Cardiac muscle cell (in vitro differentiated cells and primary cell): ENCODE results near the gene WDFY1. TPM values are rescaled to one million over a fixed set of nuclear protein-coding genes. Genes with fewer than 3 reads are reported as not detected.

ENCODE experiments used
- DNase-seq, 2 donors: peaks; one replicate each; pipeline versions ENCODE4 v3.0.0 to v3.0.0-alpha.2; 2010 to 2017; ENCODE audit warnings: low read depth in 1 of 2, low spot score in 1 of 2
- H3K27ac ChIP-seq: fragments of 200-600 bp; sonication (generic); 2 replicates; pipeline ENCODE4 v1.5.1; 2016
- H3K27me3 ChIP-seq: fragments of 200-600 bp; sonication (generic); 2 replicates; pipeline ENCODE4 v1.6.0; 2016; ENCODE audit warnings: control low read depth
- H3K36me3 ChIP-seq: fragments of 200-600 bp; sonication (generic); 2 replicates; pipeline ENCODE4 v1.5.1; 2016; ENCODE audit warnings: control low read depth
- H3K4me1 ChIP-seq: fragments of 200-600 bp; sonication (generic); 2 replicates; pipeline ENCODE4 v1.8.1; 2017; ENCODE audit warnings: low read depth, mild to moderate bottlenecking, mixed run types
- H3K4me3 ChIP-seq: fragments of 200-600 bp; sonication (generic); 2 replicates; pipeline ENCODE4 v1.5.1; 2016; ENCODE audit warnings: mild to moderate bottlenecking
- H3K9me3 ChIP-seq: fragments of 200-600 bp; sonication (generic); 2 replicates; pipeline ENCODE4 v1.5.1; 2017; ENCODE audit warnings: low read depth, mild to moderate bottlenecking, control low read depth
- polyA plus RNA-seq: library from polyadenylated mRNA; unstranded; fragments of >200 nt; fragmentation: Nextera tagmentation; extraction: Ambion mirVana; gene quantifications from 2 replicates; pipeline ENCODE4 v1.2.1, GENCODE V29; 2016
- total RNA-seq: library from RNA; depleted of rRNA; stranded (reverse); fragments of >200 nt; gene quantifications from 2 replicates; pipeline ENCODE4 v1.2.3, GENCODE V29; 2016
- TF ChIP-seq, protein P1 (sequence below): IDR thresholded peaks from 2 replicates; pipeline ENCODE4 v1.5.1; 2012; ENCODE audit warnings: low read depth, mild to moderate bottlenecking, low read length

The WDFY1 gene
- total and polyA plus RNA-seq, 2 experiments from 2014 or later, result 20.7 to 20.8 TPM

DNA sequence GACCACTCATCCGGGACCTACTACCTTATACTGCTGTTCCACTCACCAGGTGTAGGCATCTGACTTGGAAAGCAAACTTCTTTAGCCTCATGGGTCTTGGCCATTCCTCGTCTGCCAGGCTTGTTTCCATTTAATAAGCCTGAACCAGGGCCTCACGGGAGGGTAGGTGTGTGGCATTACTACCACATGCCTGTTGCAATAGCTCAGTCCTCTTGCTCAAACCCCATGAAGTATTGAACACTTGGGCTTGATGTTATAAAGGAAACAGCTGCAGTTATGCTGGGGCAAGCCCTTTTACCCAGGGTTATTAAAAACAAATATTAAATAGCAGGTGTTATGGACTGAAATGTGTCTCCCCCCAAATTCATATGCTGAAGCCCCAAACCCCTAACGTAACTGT is 33.3 kb upstream of the WDFY1 start:
- Histone ChIP-seq H3K4me3 (no peak overlapping the region), H3K27me3 (no peaks in the 10 kb centered on the region), H3K36me3 (no peaks in the 10 kb centered on the region), H3K27ac (no peak overlapping the region), H3K4me1 (no peaks in the 10 kb centered on the region), H3K9me3 (no peaks in the 10 kb centered on the region)
- TF ChIP-seq, protein P1, sequence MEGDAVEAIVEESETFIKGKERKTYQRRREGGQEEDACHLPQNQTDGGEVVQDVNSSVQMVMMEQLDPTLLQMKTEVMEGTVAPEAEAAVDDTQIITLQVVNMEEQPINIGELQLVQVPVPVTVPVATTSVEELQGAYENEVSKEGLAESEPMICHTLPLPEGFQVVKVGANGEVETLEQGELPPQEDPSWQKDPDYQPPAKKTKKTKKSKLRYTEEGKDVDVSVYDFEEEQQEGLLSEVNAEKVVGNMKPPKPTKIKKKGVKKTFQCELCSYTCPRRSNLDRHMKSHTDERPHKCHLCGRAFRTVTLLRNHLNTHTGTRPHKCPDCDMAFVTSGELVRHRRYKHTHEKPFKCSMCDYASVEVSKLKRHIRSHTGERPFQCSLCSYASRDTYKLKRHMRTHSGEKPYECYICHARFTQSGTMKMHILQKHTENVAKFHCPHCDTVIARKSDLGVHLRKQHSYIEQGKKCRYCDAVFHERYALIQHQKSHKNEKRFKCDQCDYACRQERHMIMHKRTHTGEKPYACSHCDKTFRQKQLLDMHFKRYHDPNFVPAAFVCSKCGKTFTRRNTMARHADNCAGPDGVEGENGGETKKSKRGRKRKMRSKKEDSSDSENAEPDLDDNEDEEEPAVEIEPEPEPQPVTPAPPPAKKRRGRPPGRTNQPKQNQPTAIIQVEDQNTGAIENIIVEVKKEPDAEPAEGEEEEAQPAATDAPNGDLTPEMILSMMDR, result no peak
- no peak for DNase-seq

DNA sequence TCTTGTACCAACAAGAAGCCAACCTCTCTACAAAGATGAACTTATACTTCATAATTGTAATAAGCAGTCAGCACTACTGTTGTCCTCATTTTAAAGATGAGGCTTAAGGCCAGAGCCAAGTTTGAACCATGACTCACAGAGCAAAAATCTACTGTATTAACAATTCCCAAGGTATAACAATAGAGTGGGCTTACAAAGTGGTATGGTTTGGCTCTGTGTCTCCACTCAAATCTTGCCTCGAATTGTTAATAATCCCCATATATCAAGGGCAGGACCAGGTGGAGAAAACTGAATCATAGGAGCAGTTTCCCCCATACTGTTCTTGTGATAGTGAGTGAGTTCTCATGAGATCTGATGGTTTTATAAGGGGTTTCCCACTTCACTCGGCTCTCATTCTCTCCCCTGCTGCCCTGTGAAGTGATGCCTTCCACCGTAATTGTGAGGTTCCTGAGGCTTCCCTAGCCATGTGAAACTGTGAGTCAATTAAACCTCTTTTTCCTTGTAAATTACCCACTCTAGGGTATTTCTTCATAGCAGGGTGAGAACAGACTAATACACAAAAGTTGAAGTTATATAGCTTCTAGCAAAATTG is 31.6 kb upstream of the WDFY1 start:
- no peak overlapping the region for H3K27ac ChIP-seq
- H3K9me3 ChIP-seq, result no peaks in the 10 kb centered on the region
- peaks cover 4% of the 10 kb centered on the region for H3K4me1 ChIP-seq
- no peaks in the 10 kb centered on the region for H3K27me3 ChIP-seq
- DNase-seq, result peak in 1 of 2 donors; percentile 50
- H3K4me3 ChIP-seq, result no peak overlapping the region
- no peaks in the 10 kb centered on the region for H3K36me3 ChIP-seq
- TF ChIP-seq, protein P1, result no peak

DNA sequence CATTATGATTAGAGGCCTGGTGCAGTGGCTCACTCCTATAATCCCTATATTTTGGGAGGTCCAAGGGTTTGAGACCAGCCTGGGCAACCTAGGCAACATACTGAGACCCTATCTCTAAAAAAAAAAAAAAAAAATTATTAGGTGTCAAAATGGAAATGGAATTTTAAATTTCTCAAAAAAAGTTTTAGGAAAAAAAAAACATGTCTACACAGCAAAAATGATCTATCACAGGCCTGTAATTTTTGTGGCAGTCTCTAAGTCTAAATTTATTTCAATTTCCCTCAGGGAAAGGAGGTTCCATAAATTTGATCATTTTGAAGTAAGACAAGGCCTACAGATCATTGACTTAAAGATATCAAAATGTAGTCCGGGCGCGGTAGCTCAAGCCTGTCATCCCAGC is 28.5 kb upstream of the WDFY1 start:
- no peak for DNase-seq
- TF ChIP-seq, protein P1, result no peak

DNA sequence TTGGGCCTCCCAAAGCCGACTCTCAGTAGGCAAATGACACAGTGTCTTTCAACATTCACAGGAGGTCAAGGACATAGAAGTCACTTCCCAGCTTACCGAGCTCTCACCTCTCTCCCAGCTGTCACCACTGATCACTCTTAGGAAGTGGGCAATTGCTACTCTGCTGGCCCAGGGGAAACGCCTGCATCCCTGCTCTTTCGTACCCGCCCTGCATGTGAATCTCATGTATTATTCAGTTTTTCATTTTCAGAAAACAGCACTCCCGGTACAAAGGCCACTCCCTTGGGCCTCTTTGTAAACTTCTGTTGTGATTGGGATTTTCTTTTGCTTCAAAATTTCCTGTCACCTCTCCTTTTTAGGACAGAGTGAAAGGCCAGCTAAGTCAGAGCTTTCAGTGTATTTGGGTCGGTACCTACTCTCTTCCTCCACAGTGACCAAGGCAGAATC is 27.5 kb upstream of the WDFY1 start:
- no peaks in the 10 kb centered on the region for H3K27me3 ChIP-seq
- no peaks in the 10 kb centered on the region for H3K9me3 ChIP-seq
- DNase-seq, result peak in 1 of 2 donors; percentile 70
- TF ChIP-seq, protein P1, result no peak
- no peak overlapping the region for H3K4me3 ChIP-seq
- no peak overlapping the region for H3K27ac ChIP-seq
- H3K4me1 ChIP-seq, result peaks cover 4% of the 10 kb centered on the region
- peaks cover 2% of the 10 kb centered on the region for H3K36me3 ChIP-seq

More for the DNA sequence above, 28.5 kb upstream of the WDFY1 start:
- Histone ChIP-seq H3K4me3 (no peak overlapping the region), H3K27ac (no peak overlapping the region), H3K36me3 (no peaks in the 10 kb centered on the region), H3K27me3 (no peaks in the 10 kb centered on the region), H3K4me1 (peaks cover 4% of the 10 kb centered on the region), H3K9me3 (no peaks in the 10 kb centered on the region)

DNA sequence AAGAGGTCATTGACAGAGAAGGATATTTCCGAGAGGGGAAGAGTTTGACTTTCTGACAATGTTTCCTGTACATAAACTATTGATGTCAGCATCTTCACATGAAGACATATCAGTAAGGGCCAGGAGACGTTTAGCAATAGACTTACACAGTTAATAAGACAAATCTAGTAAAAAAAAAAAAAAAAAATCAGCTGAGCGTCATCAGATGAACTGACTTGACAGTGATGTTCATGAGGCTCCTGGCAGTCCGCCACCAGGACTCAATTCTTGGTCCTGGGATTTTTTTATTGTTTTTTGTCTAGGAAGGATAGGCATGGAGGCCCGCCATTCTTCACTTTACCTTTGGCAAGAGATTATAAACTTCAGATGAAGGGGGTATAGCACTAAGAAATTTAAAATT is 26.6 kb upstream of the WDFY1 start:
- no peak overlapping the region for H3K4me3 ChIP-seq
- no peaks in the 10 kb centered on the region for H3K9me3 ChIP-seq
- H3K27me3 ChIP-seq, result no peaks in the 10 kb centered on the region
- no peak for DNase-seq
- TF ChIP-seq, protein P1, result no peak
- H3K4me1 ChIP-seq, result peaks cover 4% of the 10 kb centered on the region
- peaks cover 12% of the 10 kb centered on the region for H3K36me3 ChIP-seq
- no peak overlapping the region for H3K27ac ChIP-seq
